SK-N-SH (cell line): Measurements from ENCODE around the gene KIF27. TPM values are rescaled to one million over a fixed set of nuclear protein-coding genes. Genes with fewer than 3 reads are reported as not detected.

Source experiments
- CTCF ChIA-PET: fragments of 300-600, 350-600 bp; formaldehyde crosslinking; extraction: SDS; loops from one replicate; lab custom pipeline; 2021; lab: Yijun Ruan, JAX
- POLR2A ChIA-PET: fragments of 350-600 bp; sonication (Branson Sonifier 250); formaldehyde crosslinking; extraction: SDS; loops from one replicate; lab custom pipeline; 2020; ENCODE audit warnings: antibody characterized with exemption, inconsistent platforms; lab: Yijun Ruan, JAX
- DNase-seq: peaks from one replicate; pipeline ENCODE4 v3.0.0; 2012
- H2AFZ ChIP-seq: fragments of 200-600 bp; sonication (generic); 2 replicates; pipeline ENCODE4 v1.8.1; 2016; ENCODE audit warnings: antibody characterized with exemption, mild to moderate bottlenecking, low read depth
- H3F3A ChIP-seq: fragments of 200-600 bp; sonication (generic); replicated peaks from 2 replicates; pipeline ENCODE3; 2016; ENCODE audit warnings: antibody characterized with exemption, mild to moderate bottlenecking; ENCODE audit not compliant: insufficient read depth
- H3K27ac ChIP-seq, 2 experiments: fragments of 200-500 bp in 1 of 2; fragments of 200-600 bp in 1 of 2; sonication (Bioruptor generic) in 1 of 2; sonication (generic), shearing (Covaris generic) in 1 of 2; 2 replicates each; pipeline versions ENCODE4 v1.5.1 to v1.6.1; 2014 to 2016; ENCODE audit warnings: low read depth in 2 of 2, inconsistent platforms in 1 of 2, low read length in 1 of 2, mild to moderate bottlenecking in 1 of 2, mixed read lengths in 1 of 2
- H3K27me3 ChIP-seq: fragments of 200-600 bp; sonication (generic), shearing (Covaris generic); 2 replicates; pipeline ENCODE4 v1.6.1; 2016; ENCODE audit warnings: mixed run types; ENCODE audit not compliant: insufficient read depth
- H3K36me3 ChIP-seq, 2 experiments: fragments of 200-500 bp in 1 of 2; fragments of 200-600 bp in 1 of 2; sonication (Bioruptor generic) in 1 of 2; sonication (generic) in 1 of 2; replicated peaks in 1 of 2; 2 replicates each; pipeline versions ENCODE3 to v1.5.1; 2014 to 2016; ENCODE audit warnings: low read length in 1 of 2, mild to moderate bottlenecking in 1 of 2; ENCODE audit not compliant: insufficient read depth in 2 of 2, control insufficient read depth in 1 of 2
- H3K4me1 ChIP-seq, 2 experiments: fragments of 200-500 bp in 1 of 2; fragments of 200-600 bp in 1 of 2; sonication (Bioruptor generic) in 1 of 2; sonication (generic), shearing (Covaris generic) in 1 of 2; 2 replicates each; pipeline versions ENCODE4 v1.5.1 to v1.6.1; 2014 to 2016; ENCODE audit warnings: low read depth in 1 of 2, low read length in 1 of 2, mixed run types in 1 of 2; ENCODE audit not compliant: insufficient read depth in 2 of 2, control insufficient read depth in 1 of 2
- H3K4me2 ChIP-seq: fragments of 200-600 bp; sonication (generic), shearing (Covaris generic); 2 replicates; pipeline ENCODE4 v1.6.1; 2017; ENCODE audit warnings: mixed run types
- H3K4me3 ChIP-seq, 2 experiments: fragments of 200-500 bp in 1 of 2; fragments of 200-600 bp in 1 of 2; sonication (Bioruptor generic) in 1 of 2; sonication (generic), shearing (Covaris generic) in 1 of 2; 2 replicates each; pipeline versions ENCODE4 v1.5.1 to v1.8.1; 2014 to 2016; ENCODE audit warnings: low read depth in 2 of 2, inconsistent platforms in 1 of 2, low read length in 1 of 2, mild to moderate bottlenecking in 1 of 2, mixed read lengths in 1 of 2, moderate library complexity in 1 of 2
- H3K79me2 ChIP-seq: fragments of 200-600 bp; sonication (generic); 2 replicates; pipeline ENCODE4 v1.8.1; 2017; ENCODE audit warnings: mild to moderate bottlenecking; ENCODE audit not compliant: insufficient read depth
- H3K9ac ChIP-seq: fragments of 200-600 bp; sonication (generic); 2 replicates; pipeline ENCODE4 v1.6.1; 2017; ENCODE audit warnings: mixed run types
- H3K9me2 ChIP-seq: fragments of 200-600 bp; sonication (generic); 2 replicates; pipeline ENCODE4 v1.6.1; 2017; ENCODE audit warnings: mixed run types
- H3K9me3 ChIP-seq: fragments of 200-600 bp; sonication (generic); 2 replicates; pipeline ENCODE4 v1.6.1; 2017; ENCODE audit warnings: mixed run types, mild to moderate bottlenecking, moderate library complexity
- H4K20me1 ChIP-seq: fragments of 200-600 bp; sonication (generic); 2 replicates; pipeline ENCODE4 v1.6.1; 2017; ENCODE audit warnings: mild to moderate bottlenecking, mixed run types; ENCODE audit not compliant: insufficient read depth
- CTCF ChIP-seq: fragments of 200-600 bp; sonication (generic); IDR thresholded peaks from 2 replicates; pipeline ENCODE4 v1.6.1; 2017; ENCODE audit warnings: antibody characterized with exemption, mild to moderate bottlenecking, moderate library complexity
- FOXJ3 ChIP-seq: sonication (generic); formaldehyde crosslinking; IDR thresholded peaks from 2 replicates; pipeline ENCODE4 v1.5.1; 2020; ENCODE audit warnings: mild to moderate bottlenecking, missing genetic modification reagents
- GABPA ChIP-seq: IDR thresholded peaks from 2 replicates; pipeline ENCODE4 v1.4.0; 2012; ENCODE audit warnings: low read depth, mild to moderate bottlenecking
- GATA2 ChIP-seq: sonication (generic); formaldehyde crosslinking; IDR thresholded peaks from 2 replicates; pipeline ENCODE4 v1.5.0; 2020; ENCODE audit warnings: mild to moderate bottlenecking, missing genetic modification reagents
- JUND ChIP-seq: IDR thresholded peaks from 2 replicates; pipeline ENCODE4 v1.4.0; 2012
- MEF2A ChIP-seq: IDR thresholded peaks from 2 replicates; pipeline ENCODE4 v1.4.0; 2012; ENCODE audit warnings: low read depth, borderline replicate concordance
- NFIC ChIP-seq: IDR thresholded peaks from 2 replicates; pipeline ENCODE4 v1.4.0; 2012; ENCODE audit warnings: borderline replicate concordance
- NRF1 ChIP-seq: IDR thresholded peaks from 2 replicates; pipeline ENCODE4 v1.6.1; 2012; ENCODE audit warnings: low read depth, mild to moderate bottlenecking, low read length
- POLR2AphosphoS5 ChIP-seq: IDR thresholded peaks from 2 replicates; pipeline ENCODE4 v1.6.1; 2012; ENCODE audit warnings: low read depth, low read length
- RCOR1 ChIP-seq: fragments of 150-350 bp; IDR thresholded peaks from 2 replicates; pipeline ENCODE4 v1.6.1; 2017; ENCODE audit warnings: antibody characterized with exemption, low read length
- RFX5 ChIP-seq: IDR thresholded peaks from 2 replicates; pipeline ENCODE4 v1.6.1; 2012; ENCODE audit warnings: mild to moderate bottlenecking, improper control_type of control experiment, low read length
- RXRA ChIP-seq: IDR thresholded peaks from 2 replicates; pipeline ENCODE4 v1.4.0; 2012; ENCODE audit warnings: low read depth, mild to moderate bottlenecking, borderline replicate concordance
- TEAD4 ChIP-seq: IDR thresholded peaks from 2 replicates; pipeline ENCODE4 v1.4.0; 2012; ENCODE audit warnings: mild to moderate bottlenecking, borderline replicate concordance; ENCODE audit not compliant: insufficient read depth
- USF2 ChIP-seq: fragments of 150-350 bp; IDR thresholded peaks from 2 replicates; pipeline ENCODE4 v1.6.1; 2017; ENCODE audit warnings: antibody characterized with exemption, low read length, low read depth, borderline replicate concordance
- YY1 ChIP-seq: IDR thresholded peaks from 2 replicates; pipeline ENCODE4 v1.4.0; 2012; ENCODE audit warnings: low read depth, mild to moderate bottlenecking
- WGBS: methylation state at CpG from one replicate; pipeline ENCODE4 v1.1.6; 2017; ENCODE audit warnings: low lambda C conversion rate; 5-methylcytosine and 5-hydroxymethylcytosine counted together
- polyA plus RNA-seq, 3 experiments: library from polyadenylated mRNA; depleted of rRNA; stranded (reverse); fragments of >200 nt; gene quantifications; 2 replicates each; pipeline ENCODE4 v1.2.3, GENCODE V29; 2012
- TF ChIP-seq, protein P1 (sequence below): IDR thresholded peaks from 2 replicates; pipeline ENCODE4 v1.4.0; 2012; ENCODE audit warnings: low read depth, borderline replicate concordance
- TF ChIP-seq, protein P2 (sequence below): IDR thresholded peaks from 2 replicates; pipeline ENCODE4 v1.4.0; 2012; ENCODE audit warnings: low read depth, borderline replicate concordance
- TF ChIP-seq, protein P3 (sequence below): IDR thresholded peaks from 2 replicates; pipeline ENCODE4 v1.6.1; 2012; ENCODE audit warnings: mild to moderate bottlenecking, low read depth, low read length, moderate library complexity
- TF ChIP-seq, protein P4 (sequence below): IDR thresholded peaks from 2 replicates; pipeline ENCODE4 v1.4.0; 2012; ENCODE audit warnings: low read depth

The KIF27 gene
- polyA plus RNA-seq, 1 of the 3 experiments (the other 2 are of a cell fraction): 0.81 TPM

DNA sequence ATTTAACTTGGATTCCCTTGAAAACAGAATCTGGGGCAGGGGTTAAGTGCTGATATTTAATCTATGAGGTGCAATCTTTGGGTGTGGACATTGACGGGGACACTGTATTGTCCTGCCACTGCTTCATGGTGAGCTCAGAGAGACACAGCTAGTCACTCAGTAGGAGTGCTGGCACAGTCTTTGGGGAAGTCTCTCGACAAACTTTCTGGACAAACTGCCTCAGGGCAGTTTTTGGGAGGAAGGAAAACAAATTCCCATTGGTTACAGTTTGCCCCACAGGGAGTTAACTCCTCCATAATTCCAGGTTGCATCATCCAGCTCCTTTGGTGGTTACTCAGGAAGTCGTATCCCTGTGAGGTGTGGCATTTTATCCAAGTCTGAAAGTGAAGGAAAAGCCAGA, 40.9 kb upstream of the KIF27 start:
- Histone ChIP-seq H3K4me3 (no peak overlapping the region), H3K4me1 (peaks cover 2 to 7% of the 10 kb centered on the region in 2 experiments; a peak in 2 of 4 replicates), H3K9me2 (no peaks in the 10 kb centered on the region), H3K9ac (no peak overlapping the region), H3K27me3 (no peaks in the 10 kb centered on the region), H3F3A (peaks cover 52% of the 10 kb centered on the region), H3K36me3 (peaks cover 9 to 12% of the 10 kb centered on the region in 2 experiments), H3K27ac (no peak overlapping the region), H4K20me1 (peaks cover 9% of the 10 kb centered on the region), H2AFZ (no peak overlapping the region), H3K4me2 (no peak overlapping the region), H3K9me3 (no peaks in the 10 kb centered on the region), H3K79me2 (no peaks in the 10 kb centered on the region; the same call in 1 of the 2 replicates)
- POLR2A ChIA-PET: no interaction called here
- DNase-seq: no peak
- CTCF ChIA-PET: interaction anchor here (1.0 to 2.8 kb wide), 4 partner anchors 11 to 299 kb away, joined by 3 to 21 read pairs (median 5); no protein-coding TSS in a partner anchor
- TF ChIP-seq, protein P1, sequence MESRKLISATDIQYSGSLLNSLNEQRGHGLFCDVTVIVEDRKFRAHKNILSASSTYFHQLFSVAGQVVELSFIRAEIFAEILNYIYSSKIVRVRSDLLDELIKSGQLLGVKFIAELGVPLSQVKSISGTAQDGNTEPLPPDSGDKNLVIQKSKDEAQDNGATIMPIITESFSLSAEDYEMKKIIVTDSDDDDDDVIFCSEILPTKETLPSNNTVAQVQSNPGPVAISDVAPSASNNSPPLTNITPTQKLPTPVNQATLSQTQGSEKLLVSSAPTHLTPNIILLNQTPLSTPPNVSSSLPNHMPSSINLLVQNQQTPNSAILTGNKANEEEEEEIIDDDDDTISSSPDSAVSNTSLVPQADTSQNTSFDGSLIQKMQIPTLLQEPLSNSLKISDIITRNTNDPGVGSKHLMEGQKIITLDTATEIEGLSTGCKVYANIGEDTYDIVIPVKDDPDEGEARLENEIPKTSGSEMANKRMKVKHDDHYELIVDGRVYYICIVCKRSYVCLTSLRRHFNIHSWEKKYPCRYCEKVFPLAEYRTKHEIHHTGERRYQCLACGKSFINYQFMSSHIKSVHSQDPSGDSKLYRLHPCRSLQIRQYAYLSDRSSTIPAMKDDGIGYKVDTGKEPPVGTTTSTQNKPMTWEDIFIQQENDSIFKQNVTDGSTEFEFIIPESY: no peak
- 72% methylated on average over 3 of the region's 3 CpGs for WGBS

- Histone ChIP-seq H2AFZ (no peak overlapping the region), H4K20me1 (no peaks in the 10 kb centered on the region), H3K4me3 (no peak overlapping the region), H3K36me3 (peaks cover 0 to under 1% of the 10 kb centered on the region in 2 experiments), H3K4me2 (no peak overlapping the region), H3F3A (peaks cover 42% of the 10 kb centered on the region), H3K27ac (no peak overlapping the region), H3K9ac (no peak overlapping the region), H3K4me1 (peaks cover 3 to 10% of the 10 kb centered on the region in 2 experiments; a peak in 2 of 4 replicates), H3K27me3 (no peaks in the 10 kb centered on the region), H3K79me2 (no peaks in the 10 kb centered on the region; the same call in 1 of the 2 replicates), H3K9me3 (no peaks in the 10 kb centered on the region), H3K9me2 (no peaks in the 10 kb centered on the region)
- DNase-seq: no peak
- ChIA-PET POLR2A (interaction anchor here (0.8 kb wide), 1 partner anchor 19 kb away, joined by 3 read pairs; the partner anchor contains the start of gene HNRNPK), CTCF (interaction anchor here (1.2 to 2.8 kb wide), 3 partner anchors 9 to 300 kb away, joined by 3 to 21 read pairs (median 4); no protein-coding TSS in a partner anchor)
- 92% methylated on average over 5 of the region's 5 CpGs for WGBS
- TF ChIP-seq, protein P2, sequence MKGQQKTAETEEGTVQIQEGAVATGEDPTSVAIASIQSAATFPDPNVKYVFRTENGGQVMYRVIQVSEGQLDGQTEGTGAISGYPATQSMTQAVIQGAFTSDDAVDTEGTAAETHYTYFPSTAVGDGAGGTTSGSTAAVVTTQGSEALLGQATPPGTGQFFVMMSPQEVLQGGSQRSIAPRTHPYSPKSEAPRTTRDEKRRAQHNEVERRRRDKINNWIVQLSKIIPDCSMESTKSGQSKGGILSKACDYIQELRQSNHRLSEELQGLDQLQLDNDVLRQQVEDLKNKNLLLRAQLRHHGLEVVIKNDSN: no peak
- TF ChIP-seq JUND: no peak
- no peak for TF ChIP-seq MEF2A
- TF ChIP-seq RXRA: no peak
- TF ChIP-seq GABPA: no peak
- TF ChIP-seq TEAD4: no peak
- TF ChIP-seq YY1: no peak
- no peak for TF ChIP-seq NFIC
- TF ChIP-seq CTCF: no peak
- no peak for TF ChIP-seq RCOR1
- no peak for TF ChIP-seq NRF1
- no peak for TF ChIP-seq RFX5
- TF ChIP-seq, protein P3, sequence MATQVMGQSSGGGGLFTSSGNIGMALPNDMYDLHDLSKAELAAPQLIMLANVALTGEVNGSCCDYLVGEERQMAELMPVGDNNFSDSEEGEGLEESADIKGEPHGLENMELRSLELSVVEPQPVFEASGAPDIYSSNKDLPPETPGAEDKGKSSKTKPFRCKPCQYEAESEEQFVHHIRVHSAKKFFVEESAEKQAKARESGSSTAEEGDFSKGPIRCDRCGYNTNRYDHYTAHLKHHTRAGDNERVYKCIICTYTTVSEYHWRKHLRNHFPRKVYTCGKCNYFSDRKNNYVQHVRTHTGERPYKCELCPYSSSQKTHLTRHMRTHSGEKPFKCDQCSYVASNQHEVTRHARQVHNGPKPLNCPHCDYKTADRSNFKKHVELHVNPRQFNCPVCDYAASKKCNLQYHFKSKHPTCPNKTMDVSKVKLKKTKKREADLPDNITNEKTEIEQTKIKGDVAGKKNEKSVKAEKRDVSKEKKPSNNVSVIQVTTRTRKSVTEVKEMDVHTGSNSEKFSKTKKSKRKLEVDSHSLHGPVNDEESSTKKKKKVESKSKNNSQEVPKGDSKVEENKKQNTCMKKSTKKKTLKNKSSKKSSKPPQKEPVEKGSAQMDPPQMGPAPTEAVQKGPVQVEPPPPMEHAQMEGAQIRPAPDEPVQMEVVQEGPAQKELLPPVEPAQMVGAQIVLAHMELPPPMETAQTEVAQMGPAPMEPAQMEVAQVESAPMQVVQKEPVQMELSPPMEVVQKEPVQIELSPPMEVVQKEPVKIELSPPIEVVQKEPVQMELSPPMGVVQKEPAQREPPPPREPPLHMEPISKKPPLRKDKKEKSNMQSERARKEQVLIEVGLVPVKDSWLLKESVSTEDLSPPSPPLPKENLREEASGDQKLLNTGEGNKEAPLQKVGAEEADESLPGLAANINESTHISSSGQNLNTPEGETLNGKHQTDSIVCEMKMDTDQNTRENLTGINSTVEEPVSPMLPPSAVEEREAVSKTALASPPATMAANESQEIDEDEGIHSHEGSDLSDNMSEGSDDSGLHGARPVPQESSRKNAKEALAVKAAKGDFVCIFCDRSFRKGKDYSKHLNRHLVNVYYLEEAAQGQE: no peak
- TF ChIP-seq, protein P4, sequence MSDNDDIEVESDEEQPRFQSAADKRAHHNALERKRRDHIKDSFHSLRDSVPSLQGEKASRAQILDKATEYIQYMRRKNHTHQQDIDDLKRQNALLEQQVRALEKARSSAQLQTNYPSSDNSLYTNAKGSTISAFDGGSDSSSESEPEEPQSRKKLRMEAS: no peak
- TF ChIP-seq GATA2 (CRISPR knock-in tag): no peak
- no peak for TF ChIP-seq FOXJ3 (CRISPR knock-in tag)
- TF ChIP-seq POLR2AphosphoS5: no peak
- TF ChIP-seq USF2: no peak
Observed at GRCh38 chr9:83960991-83961390, 39.8 kb upstream of the KIF27 start.
